Measurements from ENCODE around the gene NUPR1. TPM values are rescaled to one million over a fixed set of nuclear protein-coding genes. Genes with fewer than 3 reads are reported as not detected.
"Not testable (repeated sequence)": the region's sequence is repeated elsewhere in the genome, so short reads cannot be mapped to it uniquely, and the experiment has no call there.

The NUPR1 gene
- total RNA-seq, 4 donors from 2014 or later = 20.2 to 56.4 (median 40.1) TPM

DNA sequence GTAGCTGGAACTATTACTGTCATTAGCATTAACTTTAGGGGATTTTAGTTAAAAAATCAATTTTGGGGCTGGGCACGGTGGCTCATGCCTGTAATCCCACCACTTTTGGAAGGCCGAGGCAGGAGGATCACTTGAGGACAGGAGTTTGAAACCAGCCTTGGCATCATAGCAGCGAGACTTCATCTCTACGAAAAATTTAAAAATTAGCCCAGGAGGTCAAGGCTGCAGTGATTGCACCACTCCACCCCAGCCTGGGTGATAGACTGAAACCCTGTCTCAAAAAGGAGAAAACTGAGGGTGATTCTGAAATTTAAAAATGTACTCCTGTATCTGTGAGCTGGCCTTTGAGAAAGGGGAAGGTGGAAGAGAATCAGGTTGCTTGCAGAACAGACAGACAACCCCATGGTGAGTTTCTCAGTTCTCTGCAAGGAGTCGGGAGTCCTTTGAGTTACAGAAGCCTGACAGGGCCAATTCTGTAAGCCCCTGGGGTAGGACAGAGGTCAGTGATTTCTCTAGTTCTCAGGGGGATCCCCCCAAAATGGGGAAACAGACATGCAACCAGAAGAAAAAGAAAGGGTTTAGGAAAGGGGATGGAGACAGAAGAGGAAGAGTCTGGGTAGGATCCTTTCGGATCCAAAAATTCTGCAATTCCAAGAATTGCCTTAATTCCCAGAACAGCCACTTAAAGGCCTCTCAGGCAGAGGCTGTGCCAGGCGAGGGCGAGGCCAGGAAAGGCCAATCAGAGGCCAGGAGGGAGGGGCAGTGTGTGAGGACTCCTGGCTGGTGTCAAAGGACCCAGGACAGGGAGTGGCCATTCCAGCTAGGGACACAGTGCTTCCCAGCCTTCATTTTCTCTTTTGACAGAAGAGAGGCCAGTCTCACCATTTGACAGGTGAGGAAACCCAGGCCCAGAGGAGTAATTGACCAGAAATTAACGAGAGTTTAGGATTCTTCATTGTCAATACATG, 6.7 kb downstream of the NUPR1 start:
- ATAC-seq (ENCODE audit: low FRiP score) = peak; percentile 72
- TF ChIP-seq, protein P1, sequence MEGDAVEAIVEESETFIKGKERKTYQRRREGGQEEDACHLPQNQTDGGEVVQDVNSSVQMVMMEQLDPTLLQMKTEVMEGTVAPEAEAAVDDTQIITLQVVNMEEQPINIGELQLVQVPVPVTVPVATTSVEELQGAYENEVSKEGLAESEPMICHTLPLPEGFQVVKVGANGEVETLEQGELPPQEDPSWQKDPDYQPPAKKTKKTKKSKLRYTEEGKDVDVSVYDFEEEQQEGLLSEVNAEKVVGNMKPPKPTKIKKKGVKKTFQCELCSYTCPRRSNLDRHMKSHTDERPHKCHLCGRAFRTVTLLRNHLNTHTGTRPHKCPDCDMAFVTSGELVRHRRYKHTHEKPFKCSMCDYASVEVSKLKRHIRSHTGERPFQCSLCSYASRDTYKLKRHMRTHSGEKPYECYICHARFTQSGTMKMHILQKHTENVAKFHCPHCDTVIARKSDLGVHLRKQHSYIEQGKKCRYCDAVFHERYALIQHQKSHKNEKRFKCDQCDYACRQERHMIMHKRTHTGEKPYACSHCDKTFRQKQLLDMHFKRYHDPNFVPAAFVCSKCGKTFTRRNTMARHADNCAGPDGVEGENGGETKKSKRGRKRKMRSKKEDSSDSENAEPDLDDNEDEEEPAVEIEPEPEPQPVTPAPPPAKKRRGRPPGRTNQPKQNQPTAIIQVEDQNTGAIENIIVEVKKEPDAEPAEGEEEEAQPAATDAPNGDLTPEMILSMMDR (IDR thresholded peaks at IDR 0.05) = no peak

DNA sequence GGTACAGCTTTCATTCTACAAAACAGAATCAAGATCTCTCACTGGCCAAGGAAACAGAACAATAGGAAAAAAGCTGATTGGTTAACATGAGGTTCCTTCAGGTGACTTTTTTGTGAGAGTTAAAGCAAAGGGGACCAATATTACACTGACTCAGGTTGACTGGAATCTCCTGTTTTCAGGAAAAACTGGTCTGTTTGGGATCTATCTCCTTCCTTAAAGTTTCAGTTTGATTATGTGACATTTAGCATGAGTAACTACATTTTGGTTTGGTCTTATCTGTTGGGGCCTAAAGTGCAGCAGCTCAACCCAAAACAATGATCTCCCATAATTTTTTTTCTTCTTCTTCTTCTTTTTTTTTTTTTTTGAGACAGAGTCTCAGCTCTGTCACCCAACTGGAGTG, 9.7 kb downstream of the NUPR1 start:
- TF ChIP-seq, protein P1 (IDR thresholded peaks at IDR 0.05) = no peak
- DNase-seq (ENCODE audit: low spot score) (no peak), ATAC-seq (ENCODE audit: low FRiP score) (no peak)

More for the DNA sequence above, 6.7 kb downstream of the NUPR1 start:
- no peak for DNase-seq (ENCODE audit: low spot score)

DNA sequence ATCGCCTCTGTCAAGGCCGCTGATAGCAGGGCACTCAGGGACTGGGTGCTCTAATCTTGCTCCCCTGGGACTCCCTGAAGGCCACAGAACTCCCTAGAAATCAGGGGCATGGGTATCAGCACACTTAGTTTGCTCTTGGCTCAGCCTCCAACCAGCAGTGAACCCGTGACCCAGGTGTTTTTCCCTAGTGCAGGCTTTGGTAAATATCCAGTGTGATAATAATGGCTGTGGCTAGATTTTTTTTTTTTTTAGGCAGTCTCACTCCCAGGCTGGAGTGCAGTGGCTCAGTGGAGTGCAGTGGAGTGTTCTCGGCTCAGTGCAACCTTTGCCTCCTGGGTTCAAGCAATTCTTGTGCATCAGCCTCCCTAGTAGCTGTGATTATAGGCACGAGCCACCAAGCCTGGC, 10.3 kb downstream of the NUPR1 start:
- ATAC-seq (ENCODE audit: low FRiP score) (no peak), DNase-seq (ENCODE audit: low spot score) (no peak)
- TF ChIP-seq, protein P1 (IDR thresholded peaks at IDR 0.05) = no peak

DNA sequence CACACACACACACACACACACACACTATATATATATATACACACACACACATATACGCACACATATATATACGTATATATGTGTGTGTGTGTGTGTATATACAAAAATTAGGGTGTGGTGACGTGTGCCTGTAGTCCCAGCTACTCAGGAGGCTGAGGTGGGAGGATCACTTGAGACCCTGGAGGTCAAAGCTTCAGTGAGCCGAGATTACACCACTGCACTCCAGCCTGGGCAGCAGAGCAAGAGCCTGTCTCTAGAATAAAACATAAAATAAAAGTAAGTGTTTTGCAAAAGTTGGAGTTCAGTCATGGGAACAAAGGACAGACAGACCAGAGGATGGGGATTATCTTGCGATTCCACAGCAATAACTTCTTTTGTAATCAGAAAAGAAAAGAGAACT, 10.8 kb downstream of the NUPR1 start:
- no peak for ATAC-seq (ENCODE audit: low FRiP score)
- DNase-seq (ENCODE audit: low spot score) = no peak
- TF ChIP-seq, protein P1 (IDR thresholded peaks at IDR 0.05) = no peak

DNA sequence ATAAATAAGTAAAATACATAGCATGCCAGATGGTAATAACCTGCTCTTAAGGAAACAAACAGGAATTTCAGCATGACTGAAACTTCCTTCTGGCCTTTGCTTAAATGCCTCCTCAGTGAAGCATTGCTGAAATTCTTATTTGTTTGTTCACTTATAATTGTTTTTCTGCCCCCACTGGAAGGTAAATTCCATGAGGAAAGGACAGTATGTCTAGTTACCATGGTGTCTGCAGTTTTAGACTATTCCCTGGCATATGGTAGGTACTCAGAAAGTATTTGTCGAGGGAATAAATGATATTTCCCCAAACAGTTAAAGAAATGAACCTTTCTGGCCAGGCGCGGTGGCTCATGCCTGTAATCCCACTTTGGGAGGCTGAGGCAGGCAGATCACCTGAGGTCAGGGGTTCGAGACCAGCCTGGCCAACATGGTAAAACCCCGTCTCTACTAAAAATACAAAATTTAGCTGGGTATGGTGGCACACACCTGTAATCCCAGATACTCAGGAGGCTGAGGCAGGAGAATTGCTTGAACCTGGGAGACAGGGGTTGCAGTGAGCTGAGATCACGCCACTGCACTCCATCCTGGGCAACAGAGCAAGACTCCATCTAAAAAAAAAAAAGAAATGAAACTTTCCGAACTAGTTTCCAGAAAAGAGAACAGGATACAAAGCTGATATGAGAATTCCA, 11.5 kb downstream of the NUPR1 start:
- not testable (repeated sequence) for DNase-seq (ENCODE audit: low spot score); ATAC-seq (ENCODE audit: low FRiP score)

DNA sequence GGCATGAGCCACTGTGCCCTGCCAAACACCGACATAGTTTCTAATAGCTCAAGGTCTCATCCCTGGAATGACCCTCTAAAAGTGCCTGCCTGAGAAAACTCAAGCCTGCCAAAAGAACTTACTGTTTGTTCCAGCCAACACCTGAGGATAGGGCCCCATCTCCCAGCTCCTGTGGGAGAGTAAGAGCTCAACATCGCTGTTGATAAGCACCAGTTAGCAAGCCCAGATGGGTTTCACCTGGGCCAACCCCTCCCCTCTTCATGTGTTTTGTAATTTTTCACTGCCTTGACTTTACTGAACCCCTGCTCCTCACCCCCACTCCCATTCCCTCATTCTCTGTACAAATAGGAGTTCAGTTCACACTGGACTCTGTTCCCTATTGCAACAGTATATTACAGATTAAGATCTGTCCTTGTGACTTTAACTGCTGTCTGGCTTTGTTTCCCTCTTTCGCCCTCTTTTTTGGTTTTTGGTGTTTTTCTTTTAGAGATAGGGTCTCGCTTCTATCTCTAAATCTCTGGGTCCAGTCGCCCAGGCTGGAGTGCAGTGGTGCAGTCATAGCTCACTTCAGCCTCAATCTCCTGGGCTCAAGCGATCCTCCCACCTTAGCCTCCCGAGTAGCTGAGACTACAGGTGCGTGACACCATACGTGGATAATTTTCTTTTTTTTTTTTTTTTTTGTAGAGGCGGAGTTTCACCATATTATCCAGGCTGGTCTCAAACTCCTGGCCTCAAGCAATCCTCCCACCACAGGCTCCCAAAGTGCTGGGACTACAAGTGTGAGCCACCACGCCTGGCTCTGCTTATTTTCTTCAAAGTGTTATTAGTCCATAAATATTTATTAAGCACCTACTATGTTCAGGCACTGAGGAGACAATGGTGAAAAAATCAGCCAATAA, 12.3 kb downstream of the NUPR1 start:
- no peak for ATAC-seq (ENCODE audit: low FRiP score)
- TF ChIP-seq, protein P1 (IDR thresholded peaks at IDR 0.05) = no peak
- no peak for DNase-seq (ENCODE audit: low spot score)

Measured in omental fat pad (tissue), 4 donors.